H1 (cell line): ENCODE measurements around the gene RTP1. TPM values are rescaled to one million over a fixed set of nuclear protein-coding genes. Genes with fewer than 3 reads are reported as not detected.

Experiments used
- CHD7 ChIP-seq: fragments of 300-600 bp; sonication (generic); IDR thresholded peaks from 2 replicates; pipeline ENCODE4 v1.7.1; 2012; ENCODE audit warnings: low read length, moderate library complexity, mild to moderate bottlenecking, inconsistent platforms; ENCODE audit not compliant: insufficient replicate concordance
- CTBP2 ChIP-seq: IDR thresholded peaks from 2 replicates; pipeline ENCODE4 v1.7.0; 2011; ENCODE audit warnings: borderline replicate concordance, mild to moderate bottlenecking, moderate library complexity, mixed read lengths, low read length; ENCODE audit not compliant: insufficient read depth, insufficient read length
- GTF2F1 ChIP-seq: IDR thresholded peaks from 2 replicates; pipeline ENCODE4 v1.6.1; 2012; ENCODE audit warnings: low read depth, low read length, improper control_type of control experiment, borderline replicate concordance
- JUND ChIP-seq: IDR thresholded peaks from 2 replicates; pipeline ENCODE4 v1.6.1; 2011; ENCODE audit warnings: mild to moderate bottlenecking, improper control_type of control experiment, low read length
- KDM5A ChIP-seq: fragments of 200-600 bp; IDR thresholded peaks from 2 replicates; pipeline ENCODE4 v1.7.1; 2012; ENCODE audit warnings: mild to moderate bottlenecking, low read length, inconsistent platforms, mixed read lengths
- SUZ12 ChIP-seq: fragments of 200-600 bp; sonication (generic); IDR thresholded peaks from 2 replicates; pipeline ENCODE4 v1.6.1; 2012; ENCODE audit warnings: mild to moderate bottlenecking, inconsistent platforms, low read length, moderate library complexity, mixed read lengths
- polyA plus RNA-seq, 7 experiments: library from polyadenylated mRNA; depleted of rRNA in 3 of 7; stranded (reverse) in 5 of 7; unstranded in 2 of 7; fragments of >200 nt in 5 of 7; fragments of 200-250 nt in 2 of 7; gene quantifications; 1 replicate in 5 of 7; 2 replicates in 1 of 7; 4 replicates in 1 of 7; pipeline versions ENCODE4 v1.2.1 to v1.2.3, GENCODE V29; 2011 to 2013; ENCODE audit warnings: missing spikeins in 2 of 7, mixed read lengths in 2 of 7
- total RNA-seq: library from RNA; stranded (reverse); fragmentation: NEBNext Ultra II Directional; extraction: Animal tissue kit (Norgen Biotek cat#: 25700); gene quantifications from 2 replicates; pipeline ENCODE4 v1.2.1, GENCODE V29; 2021
- TF ChIP-seq, protein P1 (sequence below): IDR thresholded peaks from 2 replicates; pipeline ENCODE4 v1.6.1; 2012; ENCODE audit warnings: inconsistent platforms

Gene RTP1
- total and polyA plus RNA-seq, 2 of the 8 experiments (the other 6 are each of a cell fraction or from before 2014, with no cell fraction given), result 2.9 to 3.0 TPM

- TF ChIP-seq KDM5A (no peak), SUZ12 (no peak), JUND (no peak), CTBP2 (no peak), CHD7 (peak; percentile 20), GTF2F1 (no peak)
- TF ChIP-seq, protein P1, sequence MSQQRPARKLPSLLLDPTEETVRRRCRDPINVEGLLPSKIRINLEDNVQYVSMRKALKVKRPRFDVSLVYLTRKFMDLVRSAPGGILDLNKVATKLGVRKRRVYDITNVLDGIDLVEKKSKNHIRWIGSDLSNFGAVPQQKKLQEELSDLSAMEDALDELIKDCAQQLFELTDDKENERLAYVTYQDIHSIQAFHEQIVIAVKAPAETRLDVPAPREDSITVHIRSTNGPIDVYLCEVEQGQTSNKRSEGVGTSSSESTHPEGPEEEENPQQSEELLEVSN, result no peak
These were observed 32.1 kb upstream of the RTP1 start (continued) for GRCh38 chr3:187165144-187165543.
